LNCaP clone FGC (cell line): Measurements from ENCODE around the gene GPR68.
A peak's percentile ranks its signal among the peaks of the same experiment; 100 is the strongest.

Experiments used
- DNase-seq: peaks from one replicate; pipeline ENCODE4 v3.0.0-alpha.2; 2011; ENCODE audit warnings: low read depth
- H3K4me3 ChIP-seq: 2 replicates; pipeline ENCODE4 v1.5.1; 2011; ENCODE audit warnings: mild to moderate bottlenecking, low read depth, low read length, control low read depth
- TF ChIP-seq, protein P1 (sequence below): IDR thresholded peaks from 2 replicates; pipeline ENCODE4 v1.5.1; 2012; ENCODE audit warnings: mild to moderate bottlenecking; ENCODE audit not compliant: control insufficient read depth, insufficient read depth; ENCODE audit errors: extremely low read depth

The GPR68 gene

GRCh38 chr14:91288876-91289275, 44.4 kb upstream of the GPR68 start:
- TF ChIP-seq, protein P1, sequence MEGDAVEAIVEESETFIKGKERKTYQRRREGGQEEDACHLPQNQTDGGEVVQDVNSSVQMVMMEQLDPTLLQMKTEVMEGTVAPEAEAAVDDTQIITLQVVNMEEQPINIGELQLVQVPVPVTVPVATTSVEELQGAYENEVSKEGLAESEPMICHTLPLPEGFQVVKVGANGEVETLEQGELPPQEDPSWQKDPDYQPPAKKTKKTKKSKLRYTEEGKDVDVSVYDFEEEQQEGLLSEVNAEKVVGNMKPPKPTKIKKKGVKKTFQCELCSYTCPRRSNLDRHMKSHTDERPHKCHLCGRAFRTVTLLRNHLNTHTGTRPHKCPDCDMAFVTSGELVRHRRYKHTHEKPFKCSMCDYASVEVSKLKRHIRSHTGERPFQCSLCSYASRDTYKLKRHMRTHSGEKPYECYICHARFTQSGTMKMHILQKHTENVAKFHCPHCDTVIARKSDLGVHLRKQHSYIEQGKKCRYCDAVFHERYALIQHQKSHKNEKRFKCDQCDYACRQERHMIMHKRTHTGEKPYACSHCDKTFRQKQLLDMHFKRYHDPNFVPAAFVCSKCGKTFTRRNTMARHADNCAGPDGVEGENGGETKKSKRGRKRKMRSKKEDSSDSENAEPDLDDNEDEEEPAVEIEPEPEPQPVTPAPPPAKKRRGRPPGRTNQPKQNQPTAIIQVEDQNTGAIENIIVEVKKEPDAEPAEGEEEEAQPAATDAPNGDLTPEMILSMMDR, result no peak
- no peak overlapping the region for H3K4me3 ChIP-seq
- no peak for DNase-seq

DNA sequence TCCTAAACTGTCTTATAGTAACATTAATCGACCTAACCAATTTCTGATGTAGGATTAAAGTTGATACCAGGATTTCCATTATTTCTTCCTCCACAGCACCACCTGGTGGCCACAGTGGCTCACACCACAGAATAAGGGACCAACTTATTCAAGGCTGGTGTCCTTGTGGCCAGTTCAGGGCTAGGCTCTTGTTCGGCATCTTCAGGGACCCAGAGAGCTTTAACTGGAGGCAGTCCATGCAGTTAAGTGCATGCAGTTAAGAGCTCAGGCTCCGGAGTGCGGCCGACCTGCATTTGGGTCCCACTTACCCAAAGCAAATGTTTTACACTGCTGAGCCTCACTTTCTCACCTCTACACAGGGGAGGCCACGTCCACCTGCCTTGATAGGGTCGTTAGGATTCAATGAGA, 42.0 kb upstream of the GPR68 start:
- peak; percentile 39 for DNase-seq
- H3K4me3 ChIP-seq, result no peak overlapping the region
- TF ChIP-seq, protein P1, result peak; percentile 97

DNA sequence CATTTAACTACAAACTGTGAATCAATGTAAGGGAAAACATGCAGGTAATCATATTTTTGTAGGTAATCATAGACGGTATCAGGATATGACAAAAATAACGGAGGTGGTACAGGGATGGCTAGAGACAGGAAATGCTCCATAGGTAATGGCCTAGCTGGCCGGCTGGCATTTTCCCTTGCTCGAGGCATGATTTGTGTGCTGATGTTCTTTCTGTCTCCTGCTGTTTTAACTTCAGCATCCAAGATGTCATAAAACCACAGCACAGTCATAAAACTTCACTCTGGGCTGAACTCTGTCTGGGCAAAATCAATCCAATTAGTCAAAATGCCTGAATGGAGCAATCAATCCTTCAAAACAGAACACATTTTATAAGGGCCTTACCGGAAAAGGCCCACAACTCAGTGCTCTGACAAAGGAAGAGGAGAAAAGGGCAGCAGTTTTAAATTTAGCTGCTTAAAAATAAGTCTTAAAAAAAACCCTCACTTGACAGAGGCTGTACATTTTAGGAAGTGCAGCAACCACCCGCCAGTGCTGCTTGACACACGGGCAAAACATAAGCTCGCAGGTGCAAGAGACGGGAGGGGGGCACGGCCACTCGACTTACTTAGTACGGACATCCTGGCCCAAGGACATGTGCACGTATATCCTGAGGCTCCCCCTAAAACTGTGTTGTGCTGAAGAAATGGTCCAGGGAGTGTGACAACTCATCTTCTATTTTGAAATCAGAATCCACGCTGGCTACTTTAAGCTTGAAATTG, 40.5 kb upstream of the GPR68 start:
- no peak overlapping the region for H3K4me3 ChIP-seq
- TF ChIP-seq, protein P1, result no peak
- no peak for DNase-seq

GRCh38 chr14:91284146-91284790, 39.8 kb upstream of the GPR68 start:
- H3K4me3 ChIP-seq, result no peak overlapping the region
- DNase-seq, result no peak
- TF ChIP-seq, protein P1, result no peak

- no peak for DNase-seq
- no peak overlapping the region for H3K4me3 ChIP-seq
- TF ChIP-seq, protein P1, result no peak
Measured at GRCh38 chr14:91283666-91284065, 39.2 kb upstream of the GPR68 start.

DNA sequence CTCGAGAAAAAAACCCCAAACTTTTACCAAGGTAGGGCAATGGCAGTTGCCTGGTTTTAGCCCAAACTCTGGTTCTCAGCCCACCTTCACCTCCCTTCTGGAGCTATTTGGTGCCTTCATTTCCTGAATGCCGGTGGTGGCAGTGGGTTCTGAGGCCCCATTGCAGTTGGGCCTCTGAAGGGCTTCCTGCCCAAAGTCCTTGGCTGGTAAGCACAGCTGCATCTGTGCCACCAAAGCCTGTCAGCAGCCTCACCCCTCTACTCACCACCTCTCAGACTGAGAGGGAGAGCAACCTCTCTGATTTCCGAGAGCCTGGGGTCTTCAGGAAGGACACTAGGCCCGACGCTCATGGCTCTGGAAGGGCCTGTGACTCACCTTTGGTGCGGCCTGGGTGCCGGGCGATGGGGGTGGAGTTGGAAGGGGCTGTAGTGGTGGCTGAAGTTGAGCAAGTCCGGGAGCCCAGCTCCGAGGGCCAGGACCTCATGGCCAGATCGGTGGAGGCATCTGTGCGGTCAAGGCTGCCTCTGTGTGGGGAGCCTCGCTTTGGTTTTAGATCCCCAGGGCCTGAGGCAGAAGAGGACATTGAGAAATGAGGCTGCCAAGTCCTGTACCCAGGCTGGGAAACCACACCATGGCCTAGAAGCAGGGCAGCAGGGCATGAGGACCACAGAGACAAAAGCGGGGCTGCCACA, 38.6 kb upstream of the GPR68 start:
- no peak overlapping the region for H3K4me3 ChIP-seq
- DNase-seq, result no peak
- TF ChIP-seq, protein P1, result no peak
